GM19467 (cell line): Measurements from ENCODE around the gene NUCB2.

Experiments used
- ATAC-seq: cut with Tn5 transposase; IDR thresholded peaks from one replicate; pipeline ENCODE4 v1.9.1; 2021; ENCODE audit warnings: mild to moderate bottlenecking, moderate library complexity; ENCODE audit not compliant: unreplicated experiment

NUCB2 gene

GRCh38 chr11:17379383-17380180, 103.0 kb downstream of the NUCB2 start:
- ATAC-seq = no peak

GRCh38 chr11:17381156-17381555, 104.6 kb downstream of the NUCB2 start:
- ATAC-seq = no peak
